Stimulated activated CD8-positive, alpha-beta memory T cell treated with anti-CD3 and anti-CD28 coated beads, Interleukin-12 subunit alpha, Interleukin-12 subunit beta, amount 100 ng/mL, for 24 hours (primary cell): ENCODE results near the gene FLYWCH2.
A peak's percentile ranks its signal among the peaks of the same experiment; 100 is the strongest.

Source experiments
- DNase-seq: peaks from one replicate; pipeline ENCODE4 v3.0.0-alpha.2; 2020; ENCODE audit errors: extremely low read depth

FLYWCH2 gene, protein sequence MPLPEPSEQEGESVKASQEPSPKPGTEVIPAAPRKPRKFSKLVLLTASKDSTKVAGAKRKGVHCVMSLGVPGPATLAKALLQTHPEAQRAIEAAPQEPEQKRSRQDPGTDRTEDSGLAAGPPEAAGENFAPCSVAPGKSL

DNA sequence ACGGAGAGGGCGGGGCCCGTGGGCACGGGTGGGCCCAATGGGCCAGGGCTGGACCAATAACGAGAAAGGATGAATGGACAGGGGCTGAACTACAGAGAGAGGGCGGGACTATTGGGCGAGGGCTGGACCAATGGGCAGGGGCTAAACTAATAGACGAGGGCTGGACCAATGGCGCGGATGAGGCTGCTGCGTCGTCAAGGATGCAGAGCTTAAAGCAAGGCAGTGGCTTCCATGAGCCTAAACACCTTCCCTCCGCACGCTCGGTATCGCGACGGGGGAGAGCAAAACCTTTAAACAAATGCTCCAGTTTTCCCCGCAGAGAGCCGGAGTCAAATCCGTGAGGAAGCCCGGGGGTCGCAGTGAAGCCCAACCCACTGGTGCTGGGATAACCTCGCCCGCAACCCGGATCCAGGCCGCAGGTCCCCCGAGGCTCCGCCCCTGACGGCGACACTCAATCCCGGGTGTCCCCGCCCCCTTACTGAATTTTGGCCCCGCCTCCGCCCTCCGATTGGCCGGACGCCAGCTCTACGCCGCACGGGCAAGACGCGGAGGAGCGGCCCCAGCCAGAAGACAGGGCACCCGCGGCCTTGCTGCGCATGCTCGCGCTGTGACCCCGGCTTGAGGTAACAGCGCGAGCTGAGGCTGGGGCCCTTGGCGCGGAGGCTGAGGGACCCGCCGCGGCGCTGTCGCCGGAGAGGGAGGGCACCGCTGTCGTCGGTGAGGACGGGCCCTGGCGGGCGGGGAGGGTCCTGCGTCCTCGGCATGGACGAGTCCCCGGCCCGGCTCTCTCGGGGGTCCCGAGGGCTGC, at the start of gene FLYWCH2:
Gene FLYWCH2, plus strand, starts transcription at position 566 of the 808 bp plus-strand sequence. CDS start 13,235 bp downstream, outside the sequence.
- peak; percentile 95 for DNase-seq

- DNase-seq, result no peak
Observed at GRCh38 chr16:2833776-2834175, 49.2 kb upstream of the FLYWCH2 start.

DNA sequence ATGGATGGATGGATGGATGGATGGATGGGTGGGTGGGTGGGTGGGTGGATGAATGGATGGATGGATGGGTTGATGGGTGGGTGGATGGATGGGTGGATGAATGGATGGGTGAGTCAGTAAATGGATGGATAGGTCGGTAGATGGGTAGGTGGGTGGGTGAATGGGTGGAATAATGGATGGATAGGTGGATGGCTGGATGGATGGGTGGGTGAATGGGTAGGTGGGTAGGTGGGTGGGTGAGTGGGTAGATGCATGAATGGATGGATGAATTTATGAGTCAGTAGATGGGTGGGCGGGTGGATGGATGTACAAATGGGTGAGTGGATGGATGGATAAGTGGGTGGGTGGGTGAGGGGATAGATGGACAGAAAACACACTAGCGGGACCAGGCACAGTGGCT, 48.0 kb upstream of the FLYWCH2 start:
- no peak for DNase-seq

- DNase-seq, result no peak
Observed at GRCh38 chr16:2835638-2836493, 47.1 kb upstream of the FLYWCH2 start.

- DNase-seq, result no peak
Observed at GRCh38 chr16:2836646-2837508, 46.1 kb upstream of the FLYWCH2 start.

DNA sequence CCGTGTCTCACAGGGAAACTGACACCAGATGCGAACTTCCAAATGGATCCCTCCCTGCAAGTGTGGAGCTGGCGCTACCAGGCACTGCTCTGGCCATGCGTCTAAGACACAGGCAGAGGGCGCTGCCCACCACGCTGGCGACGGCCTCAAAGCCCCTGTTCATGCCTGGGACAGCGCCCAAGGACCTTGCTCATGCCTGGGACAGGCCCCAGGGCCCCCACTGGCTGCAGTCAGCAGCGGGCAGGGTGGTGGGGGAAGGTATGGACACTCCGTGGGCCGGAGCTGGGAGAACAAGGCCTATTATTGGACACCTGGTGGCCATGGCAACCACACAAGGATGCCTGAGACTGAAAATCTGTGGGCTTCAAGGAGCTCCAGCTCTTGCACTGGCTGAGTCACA, 44.1 kb upstream of the FLYWCH2 start:
- peak; percentile 17 for DNase-seq

- DNase-seq, result no peak
Observed at GRCh38 chr16:2839650-2840450, 43.2 kb upstream of the FLYWCH2 start.

GRCh38 chr16:2840914-2841313, 42.1 kb upstream of the FLYWCH2 start:
- DNase-seq, result no peak

DNA sequence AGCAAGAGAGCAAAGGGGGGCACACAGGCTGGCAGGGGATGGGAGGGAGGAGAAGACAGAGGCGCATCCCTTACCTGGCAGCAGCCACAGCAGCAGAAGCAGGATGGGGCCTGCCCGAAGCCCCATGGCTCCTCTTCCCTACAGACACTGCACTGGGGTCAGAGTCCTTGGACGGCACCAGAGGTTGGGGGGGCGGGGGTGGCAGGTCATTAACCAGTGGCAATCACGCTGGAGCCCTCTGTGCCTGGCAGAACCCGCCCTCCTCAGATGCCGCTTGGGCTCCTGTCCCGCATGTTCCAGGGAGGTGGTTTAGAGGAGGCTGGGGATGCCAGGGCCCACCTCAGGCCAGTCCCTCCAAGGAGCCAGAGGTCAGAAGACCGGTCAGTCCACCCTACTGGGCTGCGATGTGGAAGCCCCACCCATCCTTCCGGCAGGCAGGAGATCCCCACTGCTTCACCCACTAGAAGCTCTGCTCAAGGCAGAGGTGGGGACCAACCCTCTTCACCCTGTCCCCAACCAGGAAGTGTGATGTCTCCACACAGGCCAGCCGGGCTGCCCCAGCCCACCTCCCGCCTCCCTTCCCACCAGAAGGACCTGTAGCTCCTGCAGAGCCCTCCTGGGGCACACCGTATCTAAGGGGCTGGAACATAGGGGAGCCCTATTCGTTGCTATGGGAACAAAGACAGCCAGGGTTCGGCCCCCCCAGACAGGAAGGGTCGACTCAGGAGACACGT, 41.2 kb upstream of the FLYWCH2 start:
- DNase-seq, result no peak

GRCh38 chr16:2842340-2843000, 40.5 kb upstream of the FLYWCH2 start:
- peak; percentile 71 for DNase-seq

GRCh38 chr16:2843526-2843925, 39.5 kb upstream of the FLYWCH2 start:
- DNase-seq, result no peak

GRCh38 chr16:2845116-2845515, 37.9 kb upstream of the FLYWCH2 start:
- no peak for DNase-seq

GRCh38 chr16:2846511-2847310, 36.3 kb upstream of the FLYWCH2 start:
- DNase-seq, result no peak

DNA sequence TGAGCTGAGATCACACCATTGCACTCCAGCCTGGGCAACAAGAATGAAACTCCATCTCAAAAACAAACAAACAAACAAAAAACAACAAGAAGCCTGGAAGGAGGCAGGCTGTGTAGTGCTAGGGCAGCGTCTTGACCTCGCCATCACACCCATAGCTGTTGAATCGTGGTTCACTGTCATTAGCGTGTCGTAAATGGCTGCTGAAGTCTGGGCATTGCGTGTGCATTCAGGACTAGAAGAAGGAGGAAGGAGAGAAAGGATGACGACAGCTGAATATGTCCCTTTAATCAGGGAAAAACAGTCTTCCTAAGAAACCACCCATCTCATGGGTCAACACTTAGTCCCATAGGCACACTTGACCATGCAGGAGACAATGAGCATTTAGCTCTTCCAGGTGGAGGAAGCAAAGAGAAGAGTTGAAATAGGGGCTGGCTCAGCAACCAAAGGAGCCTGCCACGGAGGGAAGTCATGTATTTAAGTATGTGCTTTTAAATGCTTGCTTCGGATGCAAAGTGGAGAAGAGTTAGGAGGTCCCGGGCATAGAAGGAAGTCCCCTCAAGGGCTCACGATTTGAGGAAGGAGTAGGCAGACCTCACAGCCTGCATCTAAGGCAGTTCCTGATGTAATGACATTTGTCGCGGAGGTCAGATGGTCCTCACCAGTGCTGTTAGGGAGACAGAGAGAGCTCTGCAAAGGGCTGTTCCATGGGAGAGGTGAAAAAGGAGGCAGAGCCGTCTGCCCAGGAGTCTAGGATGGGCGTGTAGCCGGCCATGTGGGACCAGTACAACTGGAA, 33.9 kb upstream of the FLYWCH2 start:
- no peak for DNase-seq

DNA sequence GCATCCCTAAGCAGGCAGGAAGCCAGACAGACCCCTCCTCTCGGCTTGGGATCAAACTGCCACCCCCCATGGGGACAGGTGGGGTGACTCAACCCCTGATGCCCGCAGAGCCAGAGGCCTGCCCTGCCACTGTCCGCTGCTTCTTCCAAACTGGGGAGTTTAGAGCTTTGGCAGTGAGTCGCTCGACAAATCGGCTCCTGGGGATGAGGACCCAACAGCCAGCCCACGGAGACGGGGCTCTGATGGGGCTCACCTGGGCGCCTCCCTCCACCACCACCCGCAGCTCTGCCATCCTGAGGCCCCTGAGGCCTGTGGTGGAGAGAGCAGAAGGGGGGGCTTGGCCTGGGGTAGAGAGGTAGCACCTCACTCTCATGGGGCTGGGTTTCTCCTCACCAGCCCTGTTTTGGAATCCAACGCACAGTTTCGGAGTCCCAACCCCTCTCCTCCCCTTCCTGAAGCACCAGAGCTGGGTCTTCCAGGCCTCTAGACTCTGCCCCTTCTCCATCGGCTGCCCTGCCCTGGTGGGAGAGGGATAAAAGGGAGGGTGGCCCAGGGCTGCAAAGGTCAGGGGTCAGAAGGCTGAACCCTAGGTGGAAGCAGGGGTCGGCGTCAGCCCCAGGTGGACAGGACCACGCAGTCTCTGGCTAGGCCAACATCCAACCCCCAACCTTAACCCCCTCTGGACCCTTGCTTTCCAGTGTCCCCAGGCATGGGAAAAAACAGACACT, 30.8 kb upstream of the FLYWCH2 start:
- no peak for DNase-seq

DNA sequence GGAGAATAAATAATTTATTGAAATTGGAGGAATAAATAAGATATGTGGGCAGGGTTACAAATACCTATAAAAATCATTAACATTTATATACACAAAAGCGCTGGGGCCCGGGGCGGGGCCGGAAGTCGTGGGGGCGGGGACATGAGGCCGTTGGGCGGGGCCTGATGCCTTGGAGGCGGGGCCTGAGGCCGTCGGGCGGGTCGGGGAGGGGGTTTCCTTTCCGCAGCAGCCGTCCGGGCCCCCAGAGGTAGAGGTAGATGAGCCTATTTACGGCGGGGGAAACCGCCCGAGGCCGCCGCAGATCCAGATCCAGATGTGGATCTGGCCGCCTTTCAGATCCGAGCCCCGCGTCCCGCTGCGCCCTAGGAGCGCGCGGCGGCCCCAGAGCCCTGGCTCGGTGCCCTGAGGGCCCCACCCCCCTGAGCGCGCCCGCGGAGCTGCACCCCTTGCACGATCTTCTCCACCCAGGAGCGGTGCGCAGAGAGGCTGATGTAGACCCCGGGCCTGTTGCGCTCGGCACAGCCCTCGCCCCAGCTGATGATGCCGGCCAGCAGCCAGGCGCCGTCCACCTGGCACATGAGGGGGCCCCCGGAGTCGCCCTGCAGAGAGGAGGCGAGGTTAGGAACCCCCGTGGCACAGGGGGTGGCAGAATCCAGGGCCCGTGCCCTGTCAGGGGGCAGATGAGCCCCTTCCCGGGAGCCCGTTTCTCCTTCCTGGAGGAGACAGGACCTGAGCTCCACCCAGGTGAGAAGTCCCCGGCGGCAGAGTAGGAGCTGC, 30.1 kb upstream of the FLYWCH2 start:
- no peak for DNase-seq
